Hypothalamus (tissue), 51 donors: ENCODE measurements around the gene CDC5L.

ENCODE experiments used
- DNase-seq, 51 donors: peaks; one replicate each; lab custom pipeline; 2025; lab: John Stamatoyannopoulos, UW

Gene CDC5L

DNA sequence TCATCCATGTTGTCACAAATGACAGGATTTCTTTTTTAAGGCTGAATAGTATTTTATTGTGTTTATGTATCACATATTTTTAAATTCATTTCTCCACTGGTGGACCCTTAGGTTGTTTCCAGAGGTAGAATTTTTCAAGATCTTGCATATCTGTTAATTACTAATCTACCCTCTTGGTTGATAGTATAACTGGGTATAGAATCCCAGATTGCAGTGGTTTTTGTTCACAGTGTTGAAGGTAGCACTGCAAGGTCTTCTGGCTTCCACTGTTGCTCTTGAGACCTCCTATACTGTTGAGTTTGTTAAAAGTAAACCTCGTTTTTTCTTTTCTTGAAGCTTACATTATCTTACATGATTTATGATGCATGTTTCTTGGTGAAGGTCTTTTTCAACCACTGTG, 22.9 kb downstream of the CDC5L start:
- no peak for DNase-seq

DNA sequence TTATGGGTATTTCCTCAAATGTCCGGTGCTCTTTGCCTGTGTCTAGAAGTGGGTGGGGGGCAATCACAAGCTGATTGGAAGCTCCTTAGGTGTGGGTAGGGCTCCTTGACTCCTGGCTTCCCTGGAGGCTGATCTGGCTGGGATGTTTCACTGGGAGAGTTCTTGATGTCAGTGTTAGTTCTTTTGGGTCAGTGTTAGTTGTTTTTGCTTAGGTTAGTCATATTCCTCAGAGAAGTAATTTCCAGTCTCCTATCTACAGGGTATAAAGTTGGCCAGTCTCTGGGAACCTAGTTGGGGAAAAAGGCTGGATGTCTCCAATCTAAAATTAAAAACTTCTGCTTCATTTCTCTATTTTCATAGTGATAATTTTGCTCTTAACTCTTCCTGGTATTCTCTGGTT, 23.6 kb downstream of the CDC5L start:
- no peak for DNase-seq

GRCh38 chr6:44415449-44415848, 27.9 kb downstream of the CDC5L start:
- no peak for DNase-seq

DNA sequence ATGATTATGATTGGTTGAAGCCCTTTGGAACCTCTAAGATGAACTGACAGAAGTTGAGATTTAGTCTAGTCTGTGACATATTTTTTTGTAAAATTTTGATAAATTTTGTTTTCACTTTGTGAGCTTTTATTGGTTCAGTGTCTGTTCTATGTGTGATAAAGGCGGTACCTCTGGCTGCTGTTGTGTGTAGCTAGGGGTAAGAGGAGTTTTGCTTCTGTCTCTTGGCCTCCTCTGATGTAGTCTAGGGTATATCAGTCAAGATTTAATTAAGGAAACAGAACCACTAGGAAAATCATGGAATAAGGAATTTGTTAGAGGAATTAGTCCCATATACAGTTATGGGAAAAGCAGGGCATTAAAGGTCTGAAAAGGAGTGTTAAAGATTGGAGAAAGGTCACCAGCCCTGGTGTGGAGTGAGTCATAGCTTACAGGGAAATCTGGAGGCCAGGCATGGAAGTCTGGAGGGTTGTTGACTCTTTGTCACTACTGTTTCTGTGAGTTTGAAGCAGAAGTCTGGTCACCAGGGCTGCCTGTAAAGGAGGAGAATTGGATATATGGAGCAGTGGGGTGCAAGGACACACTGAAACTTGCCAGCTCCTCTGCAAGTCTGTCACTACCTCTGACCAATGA, 28.5 kb downstream of the CDC5L start:
- no peak for DNase-seq

- DNase-seq: no peak
Measured at GRCh38 chr6:44422531-44422930, 35.0 kb downstream of the CDC5L start.

DNA sequence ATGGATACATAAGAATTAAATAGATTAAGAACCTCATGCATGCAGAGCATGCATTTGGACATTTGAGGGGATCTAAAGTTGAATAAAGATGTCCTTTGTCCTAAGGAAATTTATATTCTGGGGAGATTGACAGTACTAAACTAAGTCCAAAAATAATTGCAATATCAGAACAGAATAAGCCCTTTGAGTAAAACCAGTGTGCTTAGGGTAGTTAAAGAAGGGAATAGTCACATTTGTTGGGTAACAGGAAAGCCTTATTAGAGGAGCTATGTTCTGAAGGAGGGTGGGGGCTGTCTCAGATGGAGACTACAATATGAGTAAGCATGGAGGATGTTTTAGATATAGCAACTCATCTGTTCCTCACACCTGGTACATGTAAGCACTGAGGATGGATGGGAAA, 35.8 kb downstream of the CDC5L start:
- no peak for DNase-seq

GRCh38 chr6:44425951-44426350, 38.4 kb downstream of the CDC5L start:
- DNase-seq: no peak

GRCh38 chr6:44428682-44429081, 41.2 kb downstream of the CDC5L start:
- no peak for DNase-seq

GRCh38 chr6:44430326-44430725, 42.8 kb downstream of the CDC5L start:
- no peak for DNase-seq

DNA sequence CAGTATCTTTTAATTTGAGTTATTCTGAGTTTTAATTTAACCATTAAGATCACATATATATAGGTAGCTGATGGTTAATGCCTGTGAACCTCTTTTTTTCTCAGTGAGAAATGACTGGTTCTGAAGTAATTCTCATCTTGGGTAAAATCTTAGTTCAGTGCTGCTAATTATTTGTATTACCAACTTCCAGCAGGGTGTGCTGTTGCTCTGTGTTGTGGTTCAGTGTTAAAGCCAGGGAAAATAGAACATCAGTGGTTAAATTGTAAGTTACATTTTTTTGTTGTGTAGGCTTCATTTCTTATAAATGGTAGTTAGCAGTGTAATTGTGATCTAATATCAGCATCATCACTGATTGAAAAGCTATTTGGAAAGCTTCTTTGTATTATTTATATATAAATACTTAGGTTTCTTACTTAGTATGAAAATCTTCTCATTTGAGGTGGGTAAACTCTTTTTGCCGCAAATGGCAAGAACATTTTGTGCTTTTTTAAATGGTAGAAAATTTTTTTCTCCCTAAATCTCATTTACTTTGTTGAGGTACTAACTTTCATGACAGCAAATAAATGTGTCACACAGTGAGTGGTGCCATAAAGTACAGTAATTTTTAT, 43.7 kb downstream of the CDC5L start:
- peak in 10 of 51 donors; percentile 2 to 45 (median 24) for DNase-seq

- DNase-seq: no peak
Measured at GRCh38 chr6:44432227-44432626, 44.7 kb downstream of the CDC5L start.

DNA sequence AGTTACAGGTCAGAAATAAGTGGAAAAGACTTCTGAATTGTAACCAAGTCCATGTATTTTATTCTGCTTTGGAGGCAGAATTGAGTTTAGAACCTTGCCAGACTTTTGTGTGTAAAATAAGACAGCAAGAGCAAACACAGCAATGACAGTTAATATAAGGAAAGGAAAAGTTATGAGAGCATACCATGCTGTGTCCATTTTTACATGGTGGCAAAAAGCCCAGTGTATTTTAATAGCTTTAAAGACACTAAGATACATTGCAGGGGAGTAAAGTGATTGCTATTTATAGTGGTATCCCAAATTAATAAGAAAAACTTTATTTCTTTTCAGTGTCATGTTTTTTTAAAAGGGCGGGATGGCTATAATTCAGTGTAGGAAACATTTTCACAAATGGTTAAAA, 45.2 kb downstream of the CDC5L start:
- DNase-seq: no peak

GRCh38 chr6:44435500-44435899, 48.0 kb downstream of the CDC5L start:
- DNase-seq: no peak

GRCh38 chr6:44438827-44439226, 51.3 kb downstream of the CDC5L start:
- no peak for DNase-seq

GRCh38 chr6:44439270-44440045, 52.0 kb downstream of the CDC5L start:
- no peak for DNase-seq

GRCh38 chr6:44441091-44441855, 53.8 kb downstream of the CDC5L start:
- DNase-seq: no peak

DNA sequence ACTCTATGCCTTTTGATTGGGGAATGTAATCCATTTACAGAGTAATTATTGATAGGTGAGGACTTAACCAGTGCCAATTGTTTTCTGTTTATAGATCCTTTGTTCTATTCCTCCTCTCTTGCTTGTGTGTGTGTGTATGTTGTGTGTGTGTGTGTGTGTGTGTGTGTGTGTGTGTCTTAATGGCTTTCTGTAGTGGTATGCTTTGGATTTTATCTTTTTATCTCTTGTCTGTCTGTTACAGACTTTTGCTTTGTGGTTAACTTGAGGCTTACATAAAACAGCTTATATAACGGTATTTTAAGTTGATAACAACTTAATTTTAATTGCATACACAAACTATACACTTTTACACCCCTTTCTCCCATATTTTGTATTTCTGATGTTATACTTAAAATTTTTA, 54.7 kb downstream of the CDC5L start:
- no peak for DNase-seq

DNA sequence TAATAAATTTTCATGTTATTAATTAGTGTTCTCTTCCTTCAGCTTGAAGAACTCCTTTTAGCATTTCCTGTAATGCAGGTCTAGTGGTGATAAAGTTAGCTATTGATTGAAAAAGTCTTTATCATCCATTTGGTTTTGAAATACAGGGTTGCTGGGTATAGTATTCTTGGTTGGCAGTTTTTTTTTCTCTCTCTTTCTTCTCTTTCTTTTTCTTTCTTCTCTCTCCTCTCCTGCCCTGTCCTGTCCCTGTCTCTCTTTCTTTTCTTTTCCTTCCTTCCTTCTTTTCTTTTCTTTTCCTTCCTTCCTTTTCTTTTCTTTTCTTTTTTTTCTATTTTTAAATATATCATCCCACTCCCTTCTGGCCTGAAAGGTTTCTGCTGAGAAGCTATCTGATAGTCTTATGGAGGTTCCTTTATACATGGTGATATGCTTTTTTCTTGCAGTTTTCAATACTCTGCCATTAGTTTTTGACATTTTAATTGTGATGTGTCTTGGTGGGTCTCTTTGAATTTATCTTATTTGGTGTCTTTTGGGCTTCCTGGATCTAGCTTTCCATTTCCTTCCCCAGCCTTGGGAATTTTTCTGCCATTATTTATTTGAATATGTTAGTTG, 55.4 kb downstream of the CDC5L start:
- DNase-seq: no peak

GRCh38 chr6:44444853-44445252, 57.3 kb downstream of the CDC5L start:
- no peak for DNase-seq

DNA sequence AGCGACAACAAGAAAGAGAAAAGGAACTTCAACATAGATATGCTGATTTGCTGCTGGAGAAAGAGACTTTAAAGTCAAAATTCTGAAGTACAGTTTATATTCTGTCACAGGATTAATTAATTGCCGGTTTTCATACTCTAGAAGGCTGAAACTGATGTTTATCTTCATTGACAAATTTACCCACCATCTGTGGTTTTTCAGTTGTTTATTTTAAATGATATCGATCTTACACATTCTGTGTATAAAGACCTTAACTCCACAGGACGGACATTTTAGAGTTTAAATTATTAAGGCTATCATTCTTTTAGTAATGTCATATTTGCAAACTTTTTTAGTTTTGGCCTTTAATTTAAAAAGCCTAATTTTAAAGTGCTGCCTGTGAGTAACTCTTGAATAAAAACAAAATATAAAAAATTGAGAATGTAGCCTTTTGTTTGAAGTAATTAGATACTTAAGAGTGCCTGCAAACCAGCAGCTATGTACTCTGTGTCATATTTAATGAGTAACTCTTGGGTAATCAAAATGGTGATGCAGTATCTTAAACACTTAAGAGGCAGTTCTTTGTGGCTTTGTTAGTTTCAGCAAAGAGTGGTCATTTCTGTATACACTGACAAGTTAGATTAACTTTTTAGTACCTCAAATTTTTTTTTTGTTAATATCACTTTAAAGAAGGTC, 59.3 kb downstream of the CDC5L start:
- DNase-seq: no peak
